Stimulated activated CD4-positive, alpha-beta T cell treated with anti-CD3 and anti-CD28 coated beads, Interleukin-12 subunit alpha, Interleukin-12 subunit beta, amount 100 ng/mL, for 48 hours (primary cell): Measurements from ENCODE around the gene CHMP5.

Experiments used
- DNase-seq, 3 donors: peaks; one replicate each; pipeline ENCODE4 v3.0.0-alpha.2; 2020; ENCODE audit warnings: low read depth in 2 of 3, low spot score in 1 of 3

Gene CHMP5

GRCh38 chr9:33273266-33273971 lies 8.6 kb downstream of the CHMP5 start:
- DNase-seq, result no peak

DNA sequence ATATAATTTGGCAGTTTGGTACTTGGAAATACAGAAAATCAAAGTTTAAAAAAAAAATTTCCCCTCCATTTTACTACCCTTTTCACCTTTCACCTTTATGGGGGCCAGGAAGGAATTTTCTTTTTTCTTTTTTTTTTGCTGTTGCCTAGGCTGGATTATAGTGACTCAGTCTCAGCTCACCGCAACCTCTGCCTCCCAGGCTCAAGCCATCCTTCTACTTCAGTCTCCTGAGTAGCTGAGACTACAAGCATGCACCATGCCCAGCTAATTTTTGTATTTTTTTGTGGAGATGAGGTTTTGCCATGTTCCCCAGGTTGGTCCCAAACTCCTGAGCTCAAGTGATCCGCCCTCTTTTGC lies 9.1 kb downstream of the CHMP5 start:
- DNase-seq, result no peak

DNA sequence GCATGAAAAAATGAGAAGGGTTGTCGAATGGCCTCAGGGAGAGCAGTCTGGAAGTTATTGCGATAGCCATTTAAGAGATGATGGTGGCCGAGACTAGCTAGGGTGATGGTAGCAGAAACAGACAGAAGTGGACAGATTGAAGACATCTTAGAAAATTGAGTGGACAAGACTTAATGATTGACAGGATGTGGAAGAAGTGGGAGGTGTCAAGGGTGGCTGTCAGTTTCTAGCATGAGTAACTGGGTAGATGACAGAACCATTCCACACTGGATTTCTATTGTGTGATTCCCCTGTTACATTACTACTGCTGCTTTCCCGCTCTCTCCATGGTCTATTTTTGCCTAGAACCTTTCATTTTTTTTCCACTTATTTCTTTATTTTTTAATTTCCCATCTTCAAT lies 12.6 kb downstream of the CHMP5 start:
- no peak for DNase-seq

GRCh38 chr9:33285502-33285901 lies 20.7 kb downstream of the CHMP5 start:
- DNase-seq, result no peak

- DNase-seq, result peak in 1 of 3 donors; percentile 63
Observed at GRCh38 chr9:33287087-33287490, 22.2 kb downstream of the CHMP5 start.

GRCh38 chr9:33288235-33288634 lies 23.4 kb downstream of the CHMP5 start:
- no peak for DNase-seq

DNA sequence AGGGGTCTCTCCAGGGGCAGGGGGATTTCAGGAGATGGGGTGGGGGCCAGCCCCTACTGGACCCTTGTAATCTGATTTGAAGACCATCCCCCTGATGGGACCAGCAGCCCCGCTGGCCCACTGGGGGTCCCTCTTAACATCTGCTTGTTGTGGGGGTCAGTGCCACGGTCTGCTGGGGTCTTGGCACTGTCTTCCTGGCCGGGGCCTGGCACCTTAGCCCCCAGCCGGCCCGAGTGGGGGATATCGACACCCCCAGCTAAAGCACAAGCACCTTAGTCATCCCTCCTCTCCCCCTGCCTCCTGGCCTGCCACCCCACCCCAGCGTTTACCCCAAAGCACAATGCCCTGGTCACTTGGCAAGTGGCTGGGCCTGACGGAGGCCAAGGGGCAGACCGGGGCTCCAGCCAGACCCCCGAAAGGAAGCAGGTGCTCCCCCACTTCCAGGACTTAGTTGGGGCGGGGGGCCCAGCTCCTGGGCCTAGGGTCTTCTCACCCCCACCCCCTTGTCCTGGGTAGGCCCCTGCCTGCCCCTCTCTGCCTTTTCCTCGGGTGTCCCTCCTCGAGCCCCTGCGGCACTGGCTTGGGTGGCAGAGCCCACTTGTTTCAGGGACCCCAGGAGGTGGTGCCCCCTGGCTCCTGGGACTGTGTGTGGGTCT lies 24.1 kb downstream of the CHMP5 start:
- no peak for DNase-seq

DNA sequence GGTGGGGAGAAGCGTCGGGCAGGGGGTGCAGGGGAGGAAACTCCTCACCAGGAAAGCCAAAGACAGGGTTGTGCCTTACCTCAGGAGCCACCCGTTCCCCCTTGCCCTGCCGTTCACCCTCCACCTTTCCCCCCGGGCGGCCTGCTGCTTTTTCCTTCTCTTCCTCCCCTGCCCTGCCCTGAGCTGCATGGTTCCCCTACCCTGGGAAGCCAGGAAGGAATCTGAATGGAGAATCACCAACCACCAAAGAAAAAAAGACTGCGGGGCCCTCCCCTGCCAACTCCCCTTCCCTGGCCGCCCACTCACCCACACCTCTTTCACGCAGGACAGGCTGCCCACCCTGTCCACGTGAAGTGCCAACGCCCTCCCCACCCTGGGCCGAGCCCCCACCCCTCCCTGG lies 24.6 kb downstream of the CHMP5 start:
- DNase-seq, result peak in 1 of 3 donors; percentile 38

DNA sequence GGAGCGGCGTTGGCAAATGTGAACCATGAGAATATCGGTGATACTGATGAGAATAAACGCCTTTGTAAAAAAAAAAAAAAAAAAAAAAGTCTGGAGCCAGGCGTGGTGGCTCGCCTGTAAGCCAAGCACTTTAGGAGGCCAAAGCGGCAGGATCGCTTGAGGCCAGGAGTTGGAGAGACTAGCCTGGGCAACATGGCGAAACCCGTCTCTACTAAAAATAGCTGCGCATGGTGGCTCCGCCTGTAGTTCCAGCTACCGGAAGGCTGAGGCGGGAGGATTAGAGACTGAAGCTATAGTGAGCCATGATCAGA lies 25.0 kb downstream of the CHMP5 start:
- DNase-seq, result no peak

DNA sequence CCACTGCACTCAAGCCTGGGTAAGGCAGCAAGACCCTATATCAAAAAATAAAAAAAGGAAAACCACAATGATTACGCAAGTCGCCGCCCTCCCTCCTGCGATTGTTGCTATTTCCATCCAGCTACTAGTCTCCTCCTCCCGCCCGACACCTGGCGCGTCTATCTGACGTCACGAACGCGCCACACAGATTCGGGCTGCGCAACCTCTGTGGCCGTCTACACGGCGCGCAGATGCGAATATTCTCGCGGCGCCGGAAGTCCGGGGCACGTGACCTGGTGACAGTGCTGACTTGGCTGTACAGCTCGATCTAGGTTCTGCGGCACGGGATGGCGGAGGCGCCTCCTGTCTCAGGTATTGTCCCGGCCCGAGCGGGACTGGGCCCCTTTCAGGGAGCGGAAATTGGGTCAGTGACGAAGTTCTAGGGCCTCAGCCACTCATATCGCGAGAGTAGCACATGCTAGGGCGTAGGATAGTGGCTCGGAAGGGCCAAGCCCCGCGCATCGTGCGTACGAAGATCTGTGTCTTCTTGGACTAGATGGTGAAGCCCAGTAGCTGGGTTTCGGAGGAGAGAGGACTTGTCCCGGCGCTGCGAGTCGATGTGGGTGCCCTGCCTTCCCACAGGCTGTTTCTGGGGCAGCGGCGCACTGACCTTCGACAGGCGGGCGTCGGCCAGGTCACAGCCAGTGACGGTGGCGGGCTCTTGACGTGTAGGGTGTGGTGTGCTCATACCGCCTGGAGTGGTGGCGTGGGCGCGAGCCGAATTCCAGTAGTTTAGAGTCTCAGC lies 25.6 kb downstream of the CHMP5 start, which contains the start of gene NFX1:
Gene NFX1 (plus strand): TSS at position 270 of the 784 bp plus-strand sequence. CDS start 57 bp downstream, at position 327.
- DNase-seq, result peak; percentile 94 to 98 (median 97)

DNA sequence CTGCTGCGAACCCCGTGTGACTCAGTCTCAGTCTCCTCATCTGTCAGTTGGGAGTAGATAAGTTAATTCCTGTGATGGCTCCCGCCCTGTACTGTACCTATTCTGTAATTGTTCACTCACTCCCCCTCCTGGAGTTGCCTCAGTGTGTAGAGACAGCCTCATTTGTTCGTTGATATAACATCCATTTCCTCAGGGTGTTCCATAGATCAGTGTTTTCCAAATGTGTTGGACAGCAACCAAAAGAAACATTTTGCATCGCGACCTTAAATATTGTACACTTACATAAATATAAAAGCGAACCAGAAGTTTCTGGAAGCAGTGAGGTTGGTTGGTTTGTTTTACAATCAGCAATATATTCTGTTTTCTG lies 26.2 kb downstream of the CHMP5 start:
- DNase-seq, result no peak

DNA sequence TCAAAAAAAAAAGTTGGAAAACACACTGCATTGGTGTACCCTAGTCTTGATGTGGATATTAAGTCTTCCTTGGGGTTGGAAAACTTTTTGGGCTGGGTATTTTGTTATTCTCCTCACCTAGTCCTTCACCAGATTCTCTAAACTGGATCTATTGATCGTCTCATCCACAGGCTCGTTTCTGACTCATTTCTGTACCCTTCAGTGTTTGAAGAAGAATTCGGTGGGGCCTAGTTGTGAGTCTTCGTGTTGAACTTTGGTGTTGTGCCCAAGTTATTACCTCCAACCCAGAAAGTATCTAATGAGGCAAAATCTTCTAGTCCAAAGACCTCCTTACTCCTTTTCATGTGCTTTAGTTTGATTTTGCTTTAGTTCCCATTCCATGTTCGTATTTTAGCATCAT lies 27.1 kb downstream of the CHMP5 start:
- no peak for DNase-seq

GRCh38 chr9:33293782-33294181 lies 28.9 kb downstream of the CHMP5 start:
- no peak for DNase-seq

DNA sequence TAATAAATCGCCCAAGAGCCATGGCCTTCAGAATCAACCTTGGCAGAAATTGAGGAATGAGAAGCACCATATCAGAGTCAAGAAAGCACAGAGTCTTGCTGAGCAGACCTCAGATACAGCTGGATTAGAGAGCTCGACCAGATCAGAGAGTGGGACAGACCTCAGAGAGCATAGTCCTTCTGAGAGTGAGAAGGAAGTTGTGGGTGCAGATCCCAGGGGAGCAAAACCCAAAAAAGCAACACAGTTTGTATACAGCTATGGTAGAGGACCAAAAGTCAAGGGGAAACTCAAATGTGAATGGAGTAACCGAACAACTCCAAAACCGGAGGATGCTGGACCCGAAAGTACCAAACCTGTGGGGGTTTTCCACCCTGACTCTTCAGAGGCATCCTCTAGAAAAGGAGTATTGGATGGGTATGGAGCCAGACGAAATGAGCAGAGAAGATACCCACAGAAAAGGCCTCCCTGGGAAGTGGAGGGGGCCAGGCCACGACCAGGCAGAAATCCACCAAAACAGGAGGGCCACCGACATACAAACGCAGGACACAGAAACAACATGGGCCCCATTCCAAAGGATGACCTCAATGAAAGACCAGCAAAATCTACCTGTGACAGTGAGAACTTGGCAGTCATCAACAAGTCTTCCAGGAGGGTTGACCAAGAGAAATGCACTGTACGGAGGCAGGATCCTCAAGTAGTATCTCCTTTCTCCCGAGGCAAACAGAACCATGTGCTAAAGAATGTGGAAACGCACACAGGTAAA lies 30.0 kb downstream of the CHMP5 start:
- no peak for DNase-seq

DNA sequence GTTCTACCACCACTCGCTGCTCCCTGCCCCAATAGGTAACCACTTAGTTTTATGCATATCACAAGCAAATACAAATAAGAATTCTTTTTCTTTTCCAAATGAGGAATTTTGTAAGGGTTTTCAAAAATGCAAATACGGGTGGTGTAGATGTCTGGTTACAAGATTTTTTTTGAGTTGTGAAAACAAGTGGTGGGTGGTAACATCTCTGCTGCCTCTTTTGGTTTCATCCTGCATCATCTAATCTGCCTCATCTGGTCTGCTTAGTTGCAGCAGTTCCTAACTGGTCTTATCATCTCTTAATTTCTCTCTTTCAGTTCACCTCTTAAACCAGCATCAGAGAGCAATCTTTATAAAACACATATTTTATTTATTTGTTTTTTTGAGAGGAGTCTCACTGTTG lies 30.7 kb downstream of the CHMP5 start:
- no peak for DNase-seq

DNA sequence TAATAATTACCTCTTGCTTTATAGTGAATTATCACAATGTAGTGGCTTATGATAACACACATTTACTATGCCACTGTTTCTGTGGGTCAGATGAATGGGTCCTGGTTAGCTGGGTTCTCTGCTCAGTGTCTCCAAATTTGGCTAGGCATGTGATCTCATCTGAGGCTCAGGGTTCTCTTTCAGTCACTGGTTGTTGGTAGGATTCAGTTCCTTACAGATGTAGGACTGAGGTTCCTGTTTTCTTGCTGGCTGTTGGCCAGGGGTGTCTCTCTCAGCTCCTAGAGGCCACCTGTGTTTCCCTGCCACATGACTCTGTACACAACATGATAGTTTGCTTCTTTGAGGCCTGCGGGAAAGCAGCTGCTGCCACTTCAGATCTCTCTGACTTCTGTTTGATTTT lies 32.6 kb downstream of the CHMP5 start:
- no peak for DNase-seq

DNA sequence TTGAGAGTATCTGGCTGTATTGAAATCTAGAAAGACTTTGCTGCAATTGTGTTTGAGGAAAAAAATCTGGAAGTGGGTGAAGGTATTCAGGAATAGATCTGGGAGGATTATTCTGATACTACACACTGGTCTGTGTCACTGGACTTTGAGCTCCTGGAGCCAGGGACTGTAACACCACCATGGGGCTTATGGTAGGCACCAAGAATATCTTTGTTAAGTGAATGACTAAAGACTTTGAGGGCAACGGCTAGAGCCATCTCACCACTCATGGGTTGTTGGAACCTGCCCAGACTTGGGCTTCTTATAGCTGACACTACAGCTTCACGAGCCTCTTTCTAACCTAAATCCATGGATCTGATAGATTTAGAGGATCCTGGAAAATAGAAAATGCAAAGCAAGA lies 35.7 kb downstream of the CHMP5 start:
- DNase-seq, result no peak

DNA sequence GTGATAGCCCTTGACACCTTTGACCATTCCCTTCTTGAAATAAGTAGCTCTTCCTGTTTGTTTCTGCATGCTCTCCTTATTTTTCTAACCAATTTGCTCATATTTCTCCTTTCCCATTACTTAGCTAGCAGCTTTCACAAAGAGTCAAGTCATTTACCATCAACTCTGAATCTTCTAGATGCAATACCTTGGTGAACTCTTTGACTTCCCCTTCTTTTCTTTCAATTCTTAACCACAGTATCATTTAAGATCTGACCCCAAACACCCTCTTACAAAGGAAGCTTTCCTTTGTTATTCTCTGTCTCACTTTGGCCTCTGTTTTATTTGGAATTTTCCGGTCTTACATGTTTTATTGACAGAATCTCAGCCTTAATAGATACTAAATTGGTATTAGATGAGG lies 39.5 kb downstream of the CHMP5 start:
- DNase-seq, result no peak

- peak in 1 of 3 donors; percentile 33 for DNase-seq
Observed at GRCh38 chr9:33306037-33306436, 41.2 kb downstream of the CHMP5 start.

DNA sequence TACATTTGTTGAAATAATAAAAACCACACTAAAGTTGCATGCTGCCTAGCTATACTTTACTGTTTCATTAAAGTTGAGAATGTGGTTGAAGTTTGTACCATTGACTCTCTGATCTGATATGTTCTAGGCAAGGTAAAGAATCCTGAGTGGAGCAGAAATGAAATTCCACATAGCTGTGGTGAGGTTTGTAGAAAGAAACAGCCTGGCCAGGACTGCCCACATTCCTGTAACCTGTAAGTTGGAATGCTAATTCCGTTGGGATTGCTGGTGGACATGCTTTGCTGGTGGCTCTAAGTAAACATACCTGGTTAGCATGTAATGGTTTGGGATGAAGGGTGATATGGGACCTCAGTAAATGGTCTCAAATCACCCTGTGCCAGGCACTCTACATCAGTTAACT lies 42.2 kb downstream of the CHMP5 start:
- DNase-seq, result no peak

DNA sequence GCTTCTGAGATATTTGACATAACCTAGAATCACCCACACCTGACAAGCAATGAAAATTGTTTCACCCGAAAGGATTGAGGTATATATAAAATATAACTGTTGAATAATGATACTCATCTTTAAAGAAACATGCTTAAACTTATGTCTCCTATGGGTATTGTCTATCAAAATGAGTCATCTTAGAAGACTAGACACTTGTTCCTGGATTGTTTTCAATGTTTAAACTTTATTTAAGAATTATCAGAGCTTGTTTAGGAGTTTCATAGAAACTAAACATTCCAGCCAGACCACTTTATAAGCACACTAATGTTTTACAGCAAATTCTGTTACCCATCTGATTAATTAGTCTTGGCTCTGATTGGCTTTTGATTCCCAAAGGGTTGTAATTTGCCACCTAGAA lies 45.1 kb downstream of the CHMP5 start:
- no peak for DNase-seq

GRCh38 chr9:33310748-33311147 lies 45.9 kb downstream of the CHMP5 start:
- no peak for DNase-seq
